ENCODE data around the gene ZFC3H1. TPM values are rescaled to one million over a fixed set of nuclear protein-coding genes. Genes with fewer than 3 reads are reported as not detected.
"Not testable (repeated sequence)": the region's sequence is repeated elsewhere in the genome, so short reads cannot be mapped to it uniquely, and the experiment has no call there.

ZFC3H1 gene
- total and polyA plus RNA-seq, 2 experiments from 2014 or later = 15.1 to 27.0 TPM

- no peak for TF ChIP-seq EZH2phosphoT487 (IDR thresholded peaks at IDR 0.05; ENCODE audit: insufficient read depth, low read depth)
- TF ChIP-seq EZH2 (IDR thresholded peaks at IDR 0.05; ENCODE audit: insufficient read depth, poor library complexity, severe bottlenecking) = no peak
- Histone ChIP-seq H3K4me3 (no peak overlapping the region), H3K9me3 (ENCODE audit: low read depth) (no peaks in the 10 kb centered on the region), H3K4me2 (ENCODE audit: unreplicated experiment) (no peak overlapping the region), H2AFZ (no peak overlapping the region), H3K9me2 (ENCODE audit: insufficient read depth) (no peaks in the 10 kb centered on the region), H3K36me3 (ENCODE audit: low read depth) (no peaks in the 10 kb centered on the region), H3K27me3 (replicated peaks; ENCODE audit: insufficient read depth) (no peaks in the 10 kb centered on the region), H3K9ac (no peak overlapping the region), H3K4me1 (ENCODE audit: insufficient read depth) (no peaks in the 10 kb centered on the region), H3K79me2 (ENCODE audit: insufficient read depth) (no peaks in the 10 kb centered on the region), H3F3A (ENCODE audit: insufficient read depth) (no peaks in the 10 kb centered on the region), H4K20me1 (ENCODE audit: insufficient read depth) (no peaks in the 10 kb centered on the region), H3K27ac (no peak overlapping the region)
- 48 to 57% methylated on average over 3 of the region's 3 CpGs for WGBS, 2 experiments (ENCODE audit: low coverage in 1 of 2, low lambda C conversion rate in 2 of 2, missing lambda C conversion rate in 2 of 2)
- in situ Hi-C loops (cut with MboI) = no loop called here
- no peak for DNase-seq
Observed at GRCh38 chr12:71584356-71584755, 79.3 kb downstream of the ZFC3H1 start.

- Histone ChIP-seq H3F3A (ENCODE audit: insufficient read depth) (no peaks in the 10 kb centered on the region), H3K4me3 (no peak overlapping the region), H3K36me3 (ENCODE audit: low read depth) (no peaks in the 10 kb centered on the region), H3K27ac (no peak overlapping the region), H3K4me1 (ENCODE audit: insufficient read depth) (no peaks in the 10 kb centered on the region), H3K4me2 (ENCODE audit: unreplicated experiment) (no peak overlapping the region), H4K20me1 (ENCODE audit: insufficient read depth) (no peaks in the 10 kb centered on the region), H3K27me3 (replicated peaks; ENCODE audit: insufficient read depth) (no peaks in the 10 kb centered on the region), H3K79me2 (ENCODE audit: insufficient read depth) (no peaks in the 10 kb centered on the region), H3K9me3 (ENCODE audit: low read depth) (no peaks in the 10 kb centered on the region), H3K9me2 (ENCODE audit: insufficient read depth) (no peaks in the 10 kb centered on the region), H3K9ac (no peak overlapping the region), H2AFZ (no peak overlapping the region)
- no peak for DNase-seq
- in situ Hi-C loops (cut with MboI) = no loop called here
- WGBS, 2 experiments (ENCODE audit: low coverage in 1 of 2, low lambda C conversion rate in 2 of 2, missing lambda C conversion rate in 2 of 2) = 67 to 72% methylated on average over 2 of the region's 2 CpGs
- no peak for TF ChIP-seq EZH2phosphoT487 (IDR thresholded peaks at IDR 0.05; ENCODE audit: insufficient read depth, low read depth)
- no peak for TF ChIP-seq EZH2 (IDR thresholded peaks at IDR 0.05; ENCODE audit: insufficient read depth, poor library complexity, severe bottlenecking)
Observed at GRCh38 chr12:71582925-71583324, 80.7 kb downstream of the ZFC3H1 start.

- H3K79me2 ChIP-seq (ENCODE audit: insufficient read depth) = no peaks in the 10 kb centered on the region
- 72 to 76% methylated on average over 3 of the region's 3 CpGs for WGBS, 2 experiments (ENCODE audit: low coverage in 1 of 2, low lambda C conversion rate in 2 of 2, missing lambda C conversion rate in 2 of 2)
- in situ Hi-C loops (cut with MboI) = no loop called here
- H2AFZ ChIP-seq = no peak overlapping the region
- no peak overlapping the region for H3K4me2 ChIP-seq (ENCODE audit: unreplicated experiment)
- no peaks in the 10 kb centered on the region for H4K20me1 ChIP-seq (ENCODE audit: insufficient read depth)
- H3K27me3 ChIP-seq (replicated peaks; ENCODE audit: insufficient read depth) = no peaks in the 10 kb centered on the region
- no peak overlapping the region for H3K27ac ChIP-seq
- no peak overlapping the region for H3K4me3 ChIP-seq
- no peak for DNase-seq
- no peaks in the 10 kb centered on the region for H3K4me1 ChIP-seq (ENCODE audit: insufficient read depth)
- H3K9ac ChIP-seq = no peak overlapping the region
- no peaks in the 10 kb centered on the region for H3F3A ChIP-seq (ENCODE audit: insufficient read depth)
- no peaks in the 10 kb centered on the region for H3K36me3 ChIP-seq (ENCODE audit: low read depth)
- H3K9me3 ChIP-seq (ENCODE audit: low read depth) = no peaks in the 10 kb centered on the region
- no peaks in the 10 kb centered on the region for H3K9me2 ChIP-seq (ENCODE audit: insufficient read depth)
- TF ChIP-seq EZH2phosphoT487 (IDR thresholded peaks at IDR 0.05; ENCODE audit: insufficient read depth, low read depth) (no peak), EZH2 (IDR thresholded peaks at IDR 0.05; ENCODE audit: insufficient read depth, poor library complexity, severe bottlenecking) (no peak)
Observed at GRCh38 chr12:71581206-71581605, 82.4 kb downstream of the ZFC3H1 start.

GRCh38 chr12:71578694-71579258, 84.9 kb downstream of the ZFC3H1 start:
- 48 to 55% methylated on average over 5 of the region's 5 CpGs for WGBS, 2 experiments (ENCODE audit: low coverage in 1 of 2, low lambda C conversion rate in 2 of 2, missing lambda C conversion rate in 2 of 2)
- Histone ChIP-seq H2AFZ (no peak overlapping the region), H3K4me3 (no peak overlapping the region), H3K9me2 (ENCODE audit: insufficient read depth) (no peaks in the 10 kb centered on the region), H3K27ac (no peak overlapping the region), H4K20me1 (ENCODE audit: insufficient read depth) (no peaks in the 10 kb centered on the region), H3K36me3 (ENCODE audit: low read depth) (no peaks in the 10 kb centered on the region), H3K9ac (no peak overlapping the region), H3K9me3 (ENCODE audit: low read depth) (no peaks in the 10 kb centered on the region), H3F3A (ENCODE audit: insufficient read depth) (no peaks in the 10 kb centered on the region), H3K79me2 (ENCODE audit: insufficient read depth) (no peaks in the 10 kb centered on the region), H3K4me1 (ENCODE audit: insufficient read depth) (no peaks in the 10 kb centered on the region), H3K27me3 (replicated peaks; ENCODE audit: insufficient read depth) (no peaks in the 10 kb centered on the region), H3K4me2 (ENCODE audit: unreplicated experiment) (no peak overlapping the region)
- TF ChIP-seq EZH2phosphoT487 (IDR thresholded peaks at IDR 0.05; ENCODE audit: insufficient read depth, low read depth) (no peak), EZH2 (IDR thresholded peaks at IDR 0.05; ENCODE audit: insufficient read depth, poor library complexity, severe bottlenecking) (no peak)
- in situ Hi-C loops (cut with MboI) = no loop called here
- DNase-seq = no peak

GRCh38 chr12:71576496-71576895, 87.2 kb downstream of the ZFC3H1 start:
- Histone ChIP-seq H3K27me3 (replicated peaks; ENCODE audit: insufficient read depth) (no peaks in the 10 kb centered on the region), H3K79me2 (ENCODE audit: insufficient read depth) (no peaks in the 10 kb centered on the region), H3K9me3 (ENCODE audit: low read depth) (no peaks in the 10 kb centered on the region), H3K4me1 (ENCODE audit: insufficient read depth) (no peaks in the 10 kb centered on the region), H4K20me1 (ENCODE audit: insufficient read depth) (no peaks in the 10 kb centered on the region), H3K4me2 (ENCODE audit: unreplicated experiment) (no peak overlapping the region), H3F3A (ENCODE audit: insufficient read depth) (no peaks in the 10 kb centered on the region), H3K36me3 (ENCODE audit: low read depth) (no peaks in the 10 kb centered on the region), H3K9ac (no peak overlapping the region), H2AFZ (no peak overlapping the region), H3K9me2 (ENCODE audit: insufficient read depth) (no peaks in the 10 kb centered on the region), H3K27ac (no peak overlapping the region), H3K4me3 (no peak overlapping the region)
- in situ Hi-C loops (cut with MboI) = no loop called here
- 71 to 82% methylated on average over 3 of the region's 3 CpGs for WGBS, 2 experiments (ENCODE audit: low coverage in 1 of 2, low lambda C conversion rate in 2 of 2, missing lambda C conversion rate in 2 of 2)
- TF ChIP-seq EZH2 (IDR thresholded peaks at IDR 0.05; ENCODE audit: insufficient read depth, poor library complexity, severe bottlenecking) (no peak), EZH2phosphoT487 (IDR thresholded peaks at IDR 0.05; ENCODE audit: insufficient read depth, low read depth) (no peak)
- DNase-seq = no peak

GRCh38 chr12:71569885-71570284, 93.8 kb downstream of the ZFC3H1 start:
- H3K9me3 ChIP-seq (ENCODE audit: low read depth); H3K27me3 ChIP-seq (replicated peaks; ENCODE audit: insufficient read depth); H3K4me3 ChIP-seq; H4K20me1 ChIP-seq (ENCODE audit: insufficient read depth); H3K27ac ChIP-seq; H3K4me2 ChIP-seq (ENCODE audit: unreplicated experiment); H3K9me2 ChIP-seq (ENCODE audit: insufficient read depth); H3K79me2 ChIP-seq (ENCODE audit: insufficient read depth); H3K36me3 ChIP-seq (ENCODE audit: low read depth); H3K4me1 ChIP-seq (ENCODE audit: insufficient read depth); H3F3A ChIP-seq (ENCODE audit: insufficient read depth); H3K9ac ChIP-seq; H2AFZ ChIP-seq; in situ Hi-C loops (cut with MboI); DNase-seq: not testable (repeated sequence)
- 80 to 84% methylated on average over 6 of the region's 6 CpGs for WGBS, 2 experiments (ENCODE audit: low coverage in 1 of 2, low lambda C conversion rate in 2 of 2, missing lambda C conversion rate in 2 of 2)
